Glutamatergic neuron (in vitro differentiated cells): ENCODE results near the gene HNF4A. TPM values are rescaled to one million over a fixed set of nuclear protein-coding genes. Genes with fewer than 3 reads are reported as not detected.

ENCODE experiments used
- DNase-seq: peaks from one replicate; pipeline ENCODE4 v3.0.0; 2022
- H3K27ac Mint-ChIP-seq: one replicate; pipeline ENCODE4 v1.8.0; 2020; ENCODE audit warnings: mild to moderate bottlenecking, mixed read lengths, inconsistent platforms; ENCODE audit not compliant: unreplicated experiment
- H3K27me3 Mint-ChIP-seq: one replicate; pipeline ENCODE4 v1.8.0; 2020; ENCODE audit warnings: mild to moderate bottlenecking, moderate library complexity, mixed read lengths, inconsistent platforms; ENCODE audit not compliant: unreplicated experiment
- H3K36me3 Mint-ChIP-seq: one replicate; pipeline ENCODE4 v1.8.0; 2020; ENCODE audit warnings: mild to moderate bottlenecking, mixed read lengths, inconsistent platforms; ENCODE audit not compliant: unreplicated experiment
- H3K4me1 Mint-ChIP-seq: one replicate; pipeline ENCODE4 v1.8.0; 2020; ENCODE audit warnings: mild to moderate bottlenecking, low read depth, mixed read lengths, inconsistent platforms; ENCODE audit not compliant: unreplicated experiment
- H3K4me3 Mint-ChIP-seq: one replicate; pipeline ENCODE4 v1.8.0; 2020; ENCODE audit warnings: mild to moderate bottlenecking, mixed read lengths, inconsistent platforms; ENCODE audit not compliant: unreplicated experiment
- H3K9me3 Mint-ChIP-seq: one replicate; pipeline ENCODE4 v1.8.0; 2020; ENCODE audit warnings: mild to moderate bottlenecking, moderate library complexity, mixed read lengths, inconsistent platforms; ENCODE audit not compliant: unreplicated experiment
- total RNA-seq: library from RNA; stranded (reverse); fragmentation: NEBNext Ultra II Directional; extraction: Animal tissue kit (Norgen Biotek cat#: 25700); gene quantifications from one replicate; pipeline ENCODE4 v1.2.1, GENCODE V29; 2021; ENCODE audit not compliant: unreplicated experiment
- TF ChIP-seq, protein P1 (sequence below): fragments of 200-600 bp; sonication (generic); IDR thresholded peaks from one replicate; pipeline ENCODE4 v1.5.0; 2021; ENCODE audit not compliant: partially characterized antibody, unreplicated experiment

The HNF4A gene
- total RNA-seq, 1 donor from 2014 or later: not detected

DNA sequence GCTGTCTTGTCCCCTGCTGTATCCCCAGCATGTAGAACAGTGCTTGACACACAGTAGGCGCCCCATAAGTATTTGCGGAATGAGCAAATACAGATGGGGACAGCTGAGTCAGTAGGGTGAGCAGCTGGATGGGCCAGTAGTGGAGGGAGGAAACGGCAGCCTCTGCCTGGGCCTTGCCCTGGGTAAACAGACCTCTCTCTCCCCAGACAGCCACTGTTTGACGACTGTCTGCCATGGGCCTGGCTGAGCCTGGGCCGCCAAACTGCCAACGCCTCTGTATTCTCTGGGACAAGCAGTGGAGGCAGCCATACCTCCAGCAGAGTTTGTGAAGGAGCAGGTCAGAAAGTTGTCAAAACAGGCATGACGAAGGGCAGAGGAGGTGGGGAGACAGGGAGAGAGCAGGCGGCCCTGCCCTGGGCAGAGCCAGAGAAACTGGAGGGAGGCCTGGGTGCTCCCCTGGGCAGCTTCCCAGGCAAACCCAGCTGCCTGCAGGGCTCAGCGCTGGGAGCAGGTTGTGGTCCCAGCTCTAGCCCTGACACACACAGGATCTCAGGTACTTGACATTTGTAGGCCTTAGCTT lies 15.2 kb downstream of the HNF4A start:
- H3K27me3 Mint-ChIP-seq: peaks cover 3% of the 10 kb centered on the region
- no peaks in the 10 kb centered on the region for H3K4me1 Mint-ChIP-seq
- H3K27ac Mint-ChIP-seq: no peak overlapping the region
- H3K36me3 Mint-ChIP-seq: no peaks in the 10 kb centered on the region
- H3K4me3 Mint-ChIP-seq: no peak overlapping the region
- no peaks in the 10 kb centered on the region for H3K9me3 Mint-ChIP-seq
- DNase-seq: no peak
- TF ChIP-seq, protein P1, sequence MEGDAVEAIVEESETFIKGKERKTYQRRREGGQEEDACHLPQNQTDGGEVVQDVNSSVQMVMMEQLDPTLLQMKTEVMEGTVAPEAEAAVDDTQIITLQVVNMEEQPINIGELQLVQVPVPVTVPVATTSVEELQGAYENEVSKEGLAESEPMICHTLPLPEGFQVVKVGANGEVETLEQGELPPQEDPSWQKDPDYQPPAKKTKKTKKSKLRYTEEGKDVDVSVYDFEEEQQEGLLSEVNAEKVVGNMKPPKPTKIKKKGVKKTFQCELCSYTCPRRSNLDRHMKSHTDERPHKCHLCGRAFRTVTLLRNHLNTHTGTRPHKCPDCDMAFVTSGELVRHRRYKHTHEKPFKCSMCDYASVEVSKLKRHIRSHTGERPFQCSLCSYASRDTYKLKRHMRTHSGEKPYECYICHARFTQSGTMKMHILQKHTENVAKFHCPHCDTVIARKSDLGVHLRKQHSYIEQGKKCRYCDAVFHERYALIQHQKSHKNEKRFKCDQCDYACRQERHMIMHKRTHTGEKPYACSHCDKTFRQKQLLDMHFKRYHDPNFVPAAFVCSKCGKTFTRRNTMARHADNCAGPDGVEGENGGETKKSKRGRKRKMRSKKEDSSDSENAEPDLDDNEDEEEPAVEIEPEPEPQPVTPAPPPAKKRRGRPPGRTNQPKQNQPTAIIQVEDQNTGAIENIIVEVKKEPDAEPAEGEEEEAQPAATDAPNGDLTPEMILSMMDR: no peak

DNA sequence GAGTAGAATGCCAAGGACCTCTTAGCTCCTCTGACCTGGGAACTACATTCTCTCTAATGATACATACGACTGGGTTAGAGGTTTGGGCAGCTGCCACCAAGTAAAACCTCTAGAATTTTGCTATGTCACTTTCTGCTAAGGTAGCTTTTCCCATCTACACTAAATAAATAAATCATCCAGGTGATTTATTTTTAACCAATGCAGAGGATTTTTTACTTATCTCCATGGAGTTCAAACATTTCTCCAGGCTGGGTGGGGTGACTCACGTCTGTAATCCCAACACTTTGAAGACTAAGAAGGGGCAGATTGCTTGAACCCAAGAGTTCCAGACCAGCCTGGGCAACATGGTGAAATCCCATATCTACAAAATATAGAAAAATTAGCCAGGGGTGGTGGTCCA lies 27.1 kb downstream of the HNF4A start:
- H3K4me3 Mint-ChIP-seq: no peak overlapping the region
- no peak overlapping the region for H3K27ac Mint-ChIP-seq
- DNase-seq: no peak
- H3K36me3 Mint-ChIP-seq: peaks cover 5% of the 10 kb centered on the region
- no peaks in the 10 kb centered on the region for H3K9me3 Mint-ChIP-seq
- H3K4me1 Mint-ChIP-seq: no peaks in the 10 kb centered on the region
- TF ChIP-seq, protein P1: no peak
- peaks cover 4% of the 10 kb centered on the region for H3K27me3 Mint-ChIP-seq

DNA sequence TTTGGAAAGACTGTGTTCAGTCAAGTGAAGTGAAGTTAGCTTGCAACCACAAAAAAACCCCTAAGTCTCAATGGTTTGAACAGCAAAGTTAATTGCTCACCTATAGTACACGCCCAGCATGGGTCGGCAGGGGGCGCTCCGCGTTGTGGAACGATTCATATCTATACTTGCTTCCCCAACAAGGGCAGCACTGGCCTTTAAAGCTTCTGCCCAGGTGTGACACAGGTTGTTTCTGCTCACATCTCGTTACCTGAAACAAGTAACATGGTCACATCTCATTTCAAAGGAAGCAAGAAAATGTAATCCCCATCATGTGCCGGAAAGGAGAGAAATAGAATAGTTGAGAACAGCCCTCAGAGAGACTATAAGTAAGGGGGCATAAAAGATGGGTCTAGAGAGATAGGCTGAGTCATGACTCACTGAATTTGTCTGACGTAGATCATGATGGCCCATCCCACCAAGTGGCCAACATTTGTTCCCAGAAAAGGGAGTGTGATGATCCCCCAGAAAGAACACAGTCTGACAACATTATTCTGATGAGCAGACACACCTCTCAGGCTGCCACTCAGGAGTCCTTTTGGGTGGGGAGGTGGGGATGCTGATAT lies 29.0 kb downstream of the HNF4A start:
- Mint-ChIP-seq H3K4me1 (no peaks in the 10 kb centered on the region), H3K4me3 (no peak overlapping the region), H3K36me3 (no peaks in the 10 kb centered on the region), H3K9me3 (no peaks in the 10 kb centered on the region), H3K27ac (no peak overlapping the region), H3K27me3 (no peaks in the 10 kb centered on the region)
- TF ChIP-seq, protein P1: peak; percentile 91
- DNase-seq: peak; percentile 89

DNA sequence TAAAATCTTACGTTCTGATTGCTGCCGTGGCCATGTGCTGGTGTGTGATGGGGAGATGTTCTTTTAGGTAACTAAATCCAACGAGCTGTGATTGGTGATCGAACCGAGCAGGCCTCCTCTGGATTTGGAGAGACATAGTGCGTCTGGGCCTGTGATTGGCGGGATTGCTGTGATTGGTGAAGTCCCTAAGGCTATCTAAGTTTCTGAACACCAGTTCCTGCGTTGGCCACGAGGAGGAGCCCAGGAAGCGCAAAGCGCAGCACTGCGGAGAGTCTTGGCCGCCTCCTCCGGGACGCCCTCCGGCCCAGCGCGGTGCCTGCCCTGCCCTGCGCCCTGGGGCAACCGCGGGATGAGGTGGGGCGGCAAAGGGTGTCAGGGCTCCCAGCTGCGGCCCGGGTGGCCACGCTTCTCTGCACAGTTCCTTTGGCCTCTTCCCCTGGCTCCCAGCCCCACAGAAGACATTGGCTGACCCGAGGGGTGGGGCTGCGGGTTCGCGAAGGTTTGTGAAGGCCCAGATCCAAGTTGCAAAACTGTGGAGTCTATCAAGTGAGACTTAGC lies 33.0 kb downstream of the HNF4A start:
- H3K9me3 Mint-ChIP-seq: no peaks in the 10 kb centered on the region
- H3K27me3 Mint-ChIP-seq: no peaks in the 10 kb centered on the region
- H3K4me3 Mint-ChIP-seq: no peak overlapping the region
- H3K27ac Mint-ChIP-seq: no peak overlapping the region
- no peaks in the 10 kb centered on the region for H3K4me1 Mint-ChIP-seq
- TF ChIP-seq, protein P1: peak; percentile 89
- H3K36me3 Mint-ChIP-seq: no peaks in the 10 kb centered on the region
- DNase-seq: peak; percentile 87

DNA sequence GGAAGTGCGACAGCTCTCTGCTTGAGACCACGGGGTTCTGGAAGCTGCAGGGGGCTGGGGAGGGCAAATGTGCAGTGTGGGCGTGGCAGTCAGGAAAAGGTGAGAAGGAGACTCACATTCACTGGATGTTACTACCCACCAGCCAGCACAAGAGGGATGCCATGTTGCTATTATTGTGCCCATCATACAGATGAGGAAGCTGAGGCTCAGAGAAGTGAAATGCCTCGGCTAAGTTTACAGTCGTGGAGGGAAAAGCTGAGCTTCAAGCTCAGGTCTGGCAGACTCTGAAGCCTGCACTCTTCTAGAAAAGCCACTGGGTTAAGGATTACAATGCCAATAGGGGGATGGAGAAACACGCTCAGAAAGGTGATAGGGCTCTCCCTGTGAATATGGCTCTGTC lies 34.4 kb downstream of the HNF4A start:
- Mint-ChIP-seq H3K9me3 (no peaks in the 10 kb centered on the region), H3K4me3 (no peak overlapping the region), H3K4me1 (no peaks in the 10 kb centered on the region), H3K36me3 (no peaks in the 10 kb centered on the region), H3K27ac (no peak overlapping the region), H3K27me3 (no peaks in the 10 kb centered on the region)
- no peak for DNase-seq
- TF ChIP-seq, protein P1: no peak
